ENCODE data around the gene TMEM186.
"Not testable (repeated sequence)": the region's sequence is repeated elsewhere in the genome, so short reads cannot be mapped to it uniquely, and the experiment has no call there.

The TMEM186 gene

GRCh38 chr16:8797364-8798173 lies at the start of gene TMEM186, which contains the start of gene PMM2:
Gene TMEM186 (minus strand): TSS chr16:8797639. CDS start chr16:8797614, 25 bp downstream.
Gene PMM2 (plus strand): TSS chr16:8797839. CDS start chr16:8797883, 44 bp downstream.
- peak; percentile 84 for DNase-seq (ENCODE audit: low read depth in 2 of 2)

DNA sequence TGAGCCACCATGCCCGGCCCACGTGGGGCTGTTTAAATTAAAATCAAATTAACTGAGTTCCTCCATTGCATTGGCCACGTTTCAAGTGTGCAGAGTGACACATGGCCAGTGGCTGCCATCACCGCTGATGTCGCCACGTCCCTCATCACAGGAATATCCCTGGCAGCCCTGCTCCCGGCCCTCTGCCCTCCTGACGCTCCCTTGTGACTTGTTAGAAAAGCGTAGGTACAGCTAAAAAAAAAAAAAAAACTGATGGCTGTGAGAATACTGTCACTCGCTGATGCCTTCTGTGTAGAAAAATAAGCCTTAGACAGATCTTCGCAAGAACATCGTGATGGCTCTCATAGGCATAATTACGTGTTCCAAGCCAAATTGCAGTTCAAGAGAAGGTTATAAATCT lies 49.7 kb upstream of the TMEM186 start:
- no peak for DNase-seq (ENCODE audit: low read depth in 2 of 2)

GRCh38 chr16:8846401-8846932 lies 49.0 kb upstream of the TMEM186 start:
- no peak for DNase-seq (ENCODE audit: low read depth in 2 of 2)

DNA sequence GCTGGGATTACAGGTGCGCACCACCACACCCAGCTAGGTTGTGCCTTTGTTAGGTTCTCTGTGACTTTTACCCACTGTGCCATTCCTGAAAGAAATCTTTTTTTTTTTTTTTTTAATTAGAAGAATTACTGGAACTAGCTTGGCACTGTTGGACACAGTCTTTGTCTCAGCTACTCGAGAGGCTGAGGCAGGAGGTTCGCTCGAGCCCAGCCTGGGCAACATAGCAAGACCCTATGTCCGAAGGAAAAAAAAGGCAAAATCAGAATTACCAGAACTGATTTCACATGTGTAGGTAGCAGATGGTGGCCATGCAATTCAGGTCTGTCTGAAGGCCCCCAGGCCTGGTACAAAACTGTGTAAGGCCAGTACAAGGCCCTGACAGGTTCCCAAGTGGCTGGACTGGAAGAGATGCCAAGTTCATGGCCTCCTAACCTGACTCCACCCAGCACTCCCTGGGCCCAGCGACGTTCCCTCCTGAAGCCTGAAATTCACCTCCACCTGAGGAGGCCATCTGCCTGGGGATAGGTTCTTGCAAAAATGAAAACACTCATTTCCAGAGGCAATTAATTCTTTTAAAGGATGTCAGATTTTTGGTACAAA lies 48.4 kb upstream of the TMEM186 start:
- DNase-seq (ENCODE audit: low read depth in 2 of 2), result no peak

- not testable (repeated sequence) for DNase-seq (ENCODE audit: low read depth in 2 of 2)
Observed at GRCh38 chr16:8843296-8843695, 45.9 kb upstream of the TMEM186 start.

DNA sequence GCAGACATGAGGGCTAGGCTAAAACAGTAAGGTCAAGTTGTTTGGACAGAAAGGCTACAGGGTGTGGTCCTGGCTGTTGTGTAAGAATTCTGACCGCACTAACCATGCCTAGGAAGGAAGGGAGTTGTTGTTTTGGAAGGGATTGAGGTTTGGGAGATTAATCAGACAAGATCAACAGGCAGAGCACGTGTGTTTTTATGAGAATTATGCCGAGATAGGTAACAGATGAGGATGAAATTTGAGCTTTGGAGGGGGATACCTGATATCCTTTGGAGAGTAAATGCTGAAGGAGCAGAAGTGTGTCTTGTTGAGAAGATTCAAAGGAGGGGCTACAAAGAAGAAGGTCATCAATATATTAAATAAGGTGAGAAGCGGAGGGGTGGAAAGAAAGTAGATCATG lies 44.6 kb upstream of the TMEM186 start:
- not testable (repeated sequence) for DNase-seq (ENCODE audit: low read depth in 2 of 2)

DNA sequence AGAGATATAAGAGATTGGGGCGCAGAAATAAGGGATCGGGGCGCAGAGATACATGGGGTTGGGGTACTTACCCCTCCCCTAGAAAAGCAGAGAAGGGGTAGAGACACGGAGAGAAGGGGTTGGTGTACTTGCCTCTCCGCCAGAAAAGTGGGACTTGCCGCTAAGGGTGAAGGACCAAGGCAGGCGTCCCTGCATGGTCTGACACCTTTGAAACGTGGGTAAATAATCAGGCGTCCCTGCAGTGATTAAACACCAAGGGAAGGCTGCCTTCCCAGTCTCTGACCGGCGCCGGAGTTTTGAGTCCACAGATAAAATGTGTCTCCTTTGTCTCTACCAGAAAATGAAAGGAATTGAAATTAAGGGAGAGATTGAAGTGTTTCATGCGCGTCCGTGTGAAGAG lies 40.2 kb upstream of the TMEM186 start:
- DNase-seq (ENCODE audit: low read depth in 2 of 2), result not testable (repeated sequence)

- not testable (repeated sequence) for DNase-seq (ENCODE audit: low read depth in 2 of 2)
Observed at GRCh38 chr16:8836797-8837196, 39.4 kb upstream of the TMEM186 start.

DNA sequence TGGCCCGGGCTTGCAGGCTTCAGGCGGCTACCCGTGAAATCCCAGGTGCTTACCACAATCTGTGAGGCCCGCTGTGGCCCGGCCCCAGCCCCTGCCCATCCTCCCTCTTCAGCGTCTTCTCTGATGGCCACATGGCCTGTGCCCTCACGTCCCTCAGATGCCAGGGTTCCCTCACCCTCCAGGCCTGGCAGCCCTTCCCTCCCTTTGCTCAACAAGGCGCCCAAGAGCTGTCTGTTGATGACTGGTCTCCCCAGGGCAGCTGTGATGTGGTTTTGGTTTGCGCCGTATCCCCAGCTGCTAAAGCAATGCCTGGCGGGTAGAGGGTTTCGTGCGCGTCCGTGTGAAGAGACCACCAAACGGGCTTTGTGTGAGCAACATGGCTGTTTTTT lies 35.3 kb upstream of the TMEM186 start:
- DNase-seq (ENCODE audit: low read depth in 2 of 2), result no peak

GRCh38 chr16:8831871-8832716 lies 34.7 kb upstream of the TMEM186 start:
- no peak for DNase-seq (ENCODE audit: low read depth in 2 of 2)

GRCh38 chr16:8831450-8831849 lies 34.0 kb upstream of the TMEM186 start:
- DNase-seq (ENCODE audit: low read depth in 2 of 2), result no peak

- no peak for DNase-seq (ENCODE audit: low read depth in 2 of 2)
Observed at GRCh38 chr16:8828541-8829165, 31.2 kb upstream of the TMEM186 start.

DNA sequence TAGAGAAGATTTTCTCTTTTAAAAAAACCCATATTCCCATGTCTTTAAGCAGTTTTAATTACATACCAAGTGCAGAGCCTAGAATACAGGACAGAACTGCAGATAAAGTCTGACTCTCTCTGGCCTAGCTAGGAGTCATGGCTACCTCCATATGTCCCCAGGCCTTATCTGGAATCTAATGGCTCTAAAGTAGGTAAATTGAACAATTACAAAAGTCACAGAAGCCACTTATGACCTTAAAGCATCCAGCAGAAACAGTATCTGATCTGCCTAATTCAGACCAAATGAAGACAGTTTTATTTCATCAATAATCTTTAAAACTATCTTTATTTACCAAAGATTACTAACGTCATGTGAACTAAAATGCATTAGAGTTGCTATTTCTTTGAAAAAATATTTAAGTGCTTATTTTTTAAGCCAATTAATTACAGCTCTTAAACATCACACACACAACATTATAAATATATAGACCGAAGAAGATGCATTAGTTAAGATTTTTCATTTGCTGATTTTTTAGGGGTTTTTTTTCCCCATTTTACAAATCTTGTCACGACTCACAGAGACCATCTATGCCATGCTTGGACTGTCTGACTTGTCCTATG lies 28.9 kb upstream of the TMEM186 start:
- no peak for DNase-seq (ENCODE audit: low read depth in 2 of 2)

- DNase-seq (ENCODE audit: low read depth in 2 of 2), result no peak
Observed at GRCh38 chr16:8822403-8822802, 25.0 kb upstream of the TMEM186 start.

DNA sequence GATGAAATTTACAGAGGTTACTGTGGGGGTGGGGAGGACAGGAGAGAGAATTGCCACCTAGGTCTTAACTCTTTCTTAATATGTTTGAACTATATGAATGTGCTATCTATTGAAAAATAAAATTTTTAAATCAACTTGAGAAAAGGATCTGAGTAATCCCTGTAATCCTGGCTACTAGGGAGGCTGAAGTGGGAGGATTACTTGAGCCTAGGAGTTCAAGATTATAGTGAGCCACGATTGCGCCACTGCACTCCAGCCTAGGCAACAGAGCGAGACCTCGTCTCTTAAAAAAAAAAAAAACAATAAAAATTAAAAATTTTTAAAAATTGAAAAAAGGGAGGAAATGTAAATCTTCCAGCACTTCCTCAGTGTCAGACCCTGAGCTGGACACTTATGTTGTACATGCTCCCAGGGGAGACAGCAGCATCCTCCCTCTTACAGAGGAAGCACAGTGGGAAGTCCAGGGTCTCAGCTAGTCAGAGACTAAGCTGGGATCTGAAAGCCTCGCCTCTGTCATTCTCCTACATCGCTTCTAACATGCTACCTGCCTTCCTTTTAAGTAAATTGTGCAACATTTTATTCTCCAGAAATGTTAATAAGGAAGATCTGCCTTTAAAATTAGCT lies 22.1 kb upstream of the TMEM186 start:
- no peak for DNase-seq (ENCODE audit: low read depth in 2 of 2)

DNA sequence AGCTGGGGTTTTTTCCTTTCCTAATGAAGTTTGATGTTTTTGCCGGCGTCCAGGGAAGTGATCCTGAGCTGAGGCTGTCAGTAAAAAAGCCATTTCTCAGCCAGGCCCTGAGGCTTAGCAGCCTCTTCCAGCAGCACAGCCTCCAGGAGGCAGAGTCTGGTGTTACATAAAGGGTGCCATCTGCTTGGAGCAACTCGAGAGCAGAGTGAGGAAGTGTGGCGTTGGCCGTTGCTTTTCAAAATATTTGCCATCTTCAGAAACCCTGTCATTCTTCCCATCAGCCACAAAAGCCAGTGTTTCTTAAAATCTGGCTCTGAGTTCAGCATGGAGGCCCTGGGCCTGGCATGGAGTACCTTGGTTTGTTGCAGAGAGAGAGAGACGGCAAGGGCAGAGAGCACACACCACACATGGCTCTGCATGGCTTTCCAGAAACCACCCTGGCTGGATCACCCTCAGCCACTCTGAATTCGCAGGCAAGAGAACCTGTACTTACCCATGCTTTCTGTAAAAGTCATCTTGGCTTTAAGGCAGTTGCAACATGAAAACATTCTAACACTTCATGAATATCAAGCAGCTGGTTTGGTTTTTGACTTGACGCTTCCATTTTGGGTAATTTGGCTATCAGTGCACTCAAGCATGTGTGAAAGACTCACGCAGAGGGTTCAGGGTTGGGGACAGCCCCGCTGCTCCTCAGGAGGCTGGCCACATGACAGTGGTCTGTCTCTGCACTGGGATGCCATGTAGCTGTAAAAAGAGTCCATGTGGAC lies 21.2 kb upstream of the TMEM186 start:
- no peak for DNase-seq (ENCODE audit: low read depth in 2 of 2)

GRCh38 chr16:8816967-8817655 lies 19.7 kb upstream of the TMEM186 start:
- no peak for DNase-seq (ENCODE audit: low read depth in 2 of 2)

DNA sequence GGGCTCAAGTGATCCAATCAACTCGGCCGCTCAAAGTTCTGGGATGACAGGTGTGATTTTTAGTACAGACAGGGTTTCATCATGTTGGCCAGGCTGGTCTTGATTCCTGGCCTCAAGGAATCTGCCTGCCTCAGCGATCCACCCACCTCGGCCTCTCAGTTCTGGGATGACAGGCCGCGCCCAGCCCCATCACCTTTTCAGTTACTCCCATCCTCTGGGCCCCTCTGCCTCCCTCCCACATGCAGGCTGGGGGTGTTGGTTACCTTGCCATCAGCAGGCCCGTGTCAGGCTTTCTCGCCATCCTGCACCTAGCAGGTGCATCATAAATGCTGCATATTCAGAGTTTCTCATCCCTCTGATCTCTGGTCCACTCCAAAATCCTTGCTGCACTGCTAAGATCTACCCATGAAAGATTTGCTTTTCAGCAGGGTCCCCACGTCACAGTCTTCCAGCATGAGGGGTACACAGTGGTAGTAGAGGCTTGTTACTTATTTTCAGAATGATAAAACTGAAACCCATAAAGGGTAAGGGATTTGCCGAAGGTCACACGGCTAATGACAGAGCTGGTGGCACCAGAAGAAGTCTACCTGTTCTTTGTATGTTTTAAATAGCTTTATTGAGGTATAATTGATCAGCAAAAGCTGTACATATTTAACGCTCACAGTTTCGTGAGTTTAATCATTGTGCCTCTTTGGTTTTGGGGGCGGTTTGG lies 16.8 kb upstream of the TMEM186 start:
- no peak for DNase-seq (ENCODE audit: low read depth in 2 of 2)
